Thyroid gland (tissue), 4 donors: ENCODE results near the gene PATE2.

ENCODE experiments used
- POLR2A ChIP-seq, 2 donors: fragments of 450-650 bp; IDR thresholded peaks; one replicate each; pipeline ENCODE4 v1.6.1; 2017; ENCODE audit warnings: antibody characterized with exemption in 2 of 2, mild to moderate bottlenecking in 2 of 2, moderate library complexity in 1 of 2
- TF ChIP-seq, protein P1 (sequence below), 6 experiments: fragments of 200-600 bp in 3 of 6; fragments of 450-650 bp in 3 of 6; sonication (generic) in 3 of 6; IDR thresholded peaks; one replicate each; pipeline ENCODE4 v1.5.1; 2016 to 2019; ENCODE audit warnings: antibody characterized with exemption in 6 of 6, mild to moderate bottlenecking in 2 of 6, inconsistent platforms in 1 of 6, moderate library complexity in 1 of 6

DNA sequence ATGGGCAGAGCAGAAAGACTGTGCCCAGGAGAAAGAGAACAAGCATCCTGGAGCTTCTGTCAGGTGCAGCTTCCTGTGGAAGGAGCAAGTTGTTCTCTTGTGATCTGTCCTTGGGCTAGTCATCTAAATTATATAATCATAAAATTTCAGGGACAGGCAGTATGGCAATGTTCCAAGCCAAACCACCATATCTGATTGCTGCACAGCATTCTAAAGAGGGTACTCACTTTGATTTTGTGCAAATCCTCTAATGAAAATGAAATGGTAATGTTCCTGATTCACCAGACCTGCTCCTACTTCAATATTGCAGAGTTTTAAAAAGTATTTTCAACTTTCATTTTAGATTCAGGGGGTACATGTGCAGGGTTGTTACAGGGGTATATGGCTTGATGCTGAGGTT is at the start of gene PATE2:
- TF ChIP-seq POLR2A (IDR thresholded peaks at IDR 0.05): no peak
- TF ChIP-seq, protein P1, sequence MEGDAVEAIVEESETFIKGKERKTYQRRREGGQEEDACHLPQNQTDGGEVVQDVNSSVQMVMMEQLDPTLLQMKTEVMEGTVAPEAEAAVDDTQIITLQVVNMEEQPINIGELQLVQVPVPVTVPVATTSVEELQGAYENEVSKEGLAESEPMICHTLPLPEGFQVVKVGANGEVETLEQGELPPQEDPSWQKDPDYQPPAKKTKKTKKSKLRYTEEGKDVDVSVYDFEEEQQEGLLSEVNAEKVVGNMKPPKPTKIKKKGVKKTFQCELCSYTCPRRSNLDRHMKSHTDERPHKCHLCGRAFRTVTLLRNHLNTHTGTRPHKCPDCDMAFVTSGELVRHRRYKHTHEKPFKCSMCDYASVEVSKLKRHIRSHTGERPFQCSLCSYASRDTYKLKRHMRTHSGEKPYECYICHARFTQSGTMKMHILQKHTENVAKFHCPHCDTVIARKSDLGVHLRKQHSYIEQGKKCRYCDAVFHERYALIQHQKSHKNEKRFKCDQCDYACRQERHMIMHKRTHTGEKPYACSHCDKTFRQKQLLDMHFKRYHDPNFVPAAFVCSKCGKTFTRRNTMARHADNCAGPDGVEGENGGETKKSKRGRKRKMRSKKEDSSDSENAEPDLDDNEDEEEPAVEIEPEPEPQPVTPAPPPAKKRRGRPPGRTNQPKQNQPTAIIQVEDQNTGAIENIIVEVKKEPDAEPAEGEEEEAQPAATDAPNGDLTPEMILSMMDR (IDR thresholded peaks at IDR 0.05): no peak
